ENCODE measurements around the gene RPS6KA4. TPM values are rescaled to one million over a fixed set of nuclear protein-coding genes. Genes with fewer than 3 reads are reported as not detected.
"Not testable (repeated sequence)": the region's sequence is repeated elsewhere in the genome, so short reads cannot be mapped to it uniquely, and the experiment has no call there.

RPS6KA4 gene
- total RNA-seq, 2 donors from 2014 or later: 13.0 to 22.7 TPM

GRCh38 chr11:64415996-64416728 is 57.2 kb downstream of the RPS6KA4 start:
- no peaks in the 10 kb centered on the region for H3K36me3 ChIP-seq (replicated peaks in 1 of 2; ENCODE audit: insufficient read depth in 1 of 2, low read depth in 2 of 2)
- no peak overlapping the region for H3K27ac ChIP-seq
- H3K4me3 ChIP-seq: no peak overlapping the region
- 70 to 83% methylated on average over 8 to 9 of the region's 9 CpGs for WGBS, 2 donors
- H3K9me3 ChIP-seq: no peaks in the 10 kb centered on the region
- ATAC-seq (no peak), DNase-seq (no peak)
- intact Hi-C loops (cut with DNase I): no loop called here
- H3K27me3 ChIP-seq: no peaks in the 10 kb centered on the region
- H3K4me1 ChIP-seq: no peaks in the 10 kb centered on the region
- no peak for TF ChIP-seq CTCF (IDR thresholded peaks at IDR 0.05)
- TF ChIP-seq POLR2A (IDR thresholded peaks at IDR 0.05): no peak

GRCh38 chr11:64418233-64418632 is 59.3 kb downstream of the RPS6KA4 start:
- WGBS, 2 donors: 87 to 90% methylated on average over 7 of the region's 7 CpGs
- H3K27ac ChIP-seq; H3K27me3 ChIP-seq; intact Hi-C loops (cut with DNase I); H3K36me3 ChIP-seq (replicated peaks in 1 of 2; ENCODE audit: insufficient read depth in 1 of 2, low read depth in 2 of 2); H3K4me1 ChIP-seq; ATAC-seq; H3K4me3 ChIP-seq; DNase-seq: not testable (repeated sequence)
- peaks cover 0 to 10% (median 0%) of the 10 kb centered on the region in 3 donors for H3K9me3 ChIP-seq

- H3K9me3 ChIP-seq: peaks cover 0 to 10% (median 0%) of the 10 kb centered on the region in 3 donors
- H3K4me3 ChIP-seq: no peak overlapping the region
- DNase-seq (no peak), ATAC-seq (no peak)
- H3K27me3 ChIP-seq: no peaks in the 10 kb centered on the region
- TF ChIP-seq CTCF (IDR thresholded peaks at IDR 0.05) (no peak), POLR2A (IDR thresholded peaks at IDR 0.05) (no peak)
- H3K36me3 ChIP-seq (replicated peaks in 1 of 2; ENCODE audit: insufficient read depth in 1 of 2, low read depth in 2 of 2): no peaks in the 10 kb centered on the region
- H3K27ac ChIP-seq: no peak overlapping the region
- intact Hi-C loops (cut with DNase I): no loop called here
- WGBS, 2 donors: 81 to 90% methylated on average over 3 to 11 of the region's 11 CpGs
- H3K4me1 ChIP-seq: no peaks in the 10 kb centered on the region
Observed at GRCh38 chr11:64419257-64419790, 60.4 kb downstream of the RPS6KA4 start.

- Histone ChIP-seq H3K9me3 (peaks cover 0 to 10% (median 0%) of the 10 kb centered on the region in 3 donors), H3K27ac (no peak overlapping the region), H3K4me1 (no peaks in the 10 kb centered on the region), H3K36me3 (replicated peaks in 1 of 2; ENCODE audit: insufficient read depth in 1 of 2, low read depth in 2 of 2) (no peaks in the 10 kb centered on the region), H3K4me3 (no peak overlapping the region), H3K27me3 (no peaks in the 10 kb centered on the region)
- intact Hi-C loops (cut with DNase I): no loop called here
- WGBS, 2 donors: 56% methylated on average over 8 of the region's 8 CpGs
- DNase-seq: peak in 1 of 4 donors; percentile 13
- no peak for TF ChIP-seq POLR2A (IDR thresholded peaks at IDR 0.05)
- no peak for TF ChIP-seq CTCF (IDR thresholded peaks at IDR 0.05)
- ATAC-seq: no peak
Observed at GRCh38 chr11:64419818-64420485, 61.0 kb downstream of the RPS6KA4 start.

MicroRNAs within 50 kb of the gene (microRNA counts, 767-probe panel; counts per million panel counts)
- microRNA hsa-miR-1237: 0 to 736 counts per million in 2 donors

Small RNA genes within 50 kb of the gene (microRNA-seq; reads per million reads assigned to microRNA genes)
- gene MIR1237 (ENCODE audit: borderline number of aligned reads in 2 of 2, borderline replicate concordance in 2 of 2) (0.47 to 1.8 reads per million in 2 donors), gene MIR7155 (ENCODE audit: borderline number of aligned reads in 2 of 2, borderline replicate concordance in 2 of 2) (0.45 to 0.47 reads per million in 2 donors)

Small RNA genes within 50 kb of the gene (small RNA-seq; reads per million reads assigned to genes)
- gene MIR1237: not detected
- not detected for gene MIR7155

Other genes starting within 250 kb of the RPS6KA4 start
- 10 to 100 TPM; 24.7 to 65.4 TPM for gene MACROD1, start 193.0 kb upstream of the RPS6KA4 start, total RNA-seq
- 10 to 100 TPM; 35.8 to 63.6 TPM for gene STIP1, start 173.0 kb upstream of the RPS6KA4 start, total RNA-seq
- gene FERMT3, start 152.4 kb upstream of the RPS6KA4 start, total RNA-seq: 1 to 10 TPM; 8.6 to 9.1 TPM
- 10 to 100 TPM; 56.3 to 75.2 TPM for gene TRPT1, start 133.0 kb upstream of the RPS6KA4 start, total RNA-seq
- gene NUDT22, start 132.9 kb upstream of the RPS6KA4 start, total RNA-seq: 10 to 100 TPM; 45.9 to 73.5 TPM
- gene DNAJC4, start 128.6 kb upstream of the RPS6KA4 start, total RNA-seq: 10 to 100 TPM; 23.6 to 56.7 TPM
- 100 to 1,000 TPM in 1 of 2 donors, 10 to 100 TPM in 1; 32.4 to 108 TPM for gene VEGFB, start 124.6 kb upstream of the RPS6KA4 start, total RNA-seq
- 10 to 100 TPM; 42.0 to 92.6 TPM for gene FKBP2, start 118.1 kb upstream of the RPS6KA4 start, total RNA-seq
- gene PPP1R14B, start 112.2 kb upstream of the RPS6KA4 start, total RNA-seq: 100 to 1,000 TPM in 1 of 2 donors, 10 to 100 TPM in 1; 87.7 to 112 TPM
- gene PLCB3, start 107.6 kb upstream of the RPS6KA4 start, total RNA-seq: 10 to 100 TPM; 13.8 to 14.5 TPM
- 10 to 100 TPM; 51.1 to 85.9 TPM for gene BAD, start 74.5 kb upstream of the RPS6KA4 start, total RNA-seq
- 10 to 100 TPM in 1 of 2 donors, 1 to 10 TPM in 1; 4.4 to 19.4 TPM for gene GPR137, start 73.3 kb upstream of the RPS6KA4 start, total RNA-seq
- not detected for gene KCNK4, start 67.9 kb upstream of the RPS6KA4 start, total RNA-seq
- gene CATSPERZ, start 58.8 kb upstream of the RPS6KA4 start, total RNA-seq: 1 to 10 TPM in 1 of 2 donors, not detected in 1; 2.3 TPM
- 10 to 100 TPM; 51.7 to 63.8 TPM for gene ESRRA, start 53.6 kb upstream of the RPS6KA4 start, total RNA-seq
- 100 to 1,000 TPM; 170 to 223 TPM for gene TRMT112, start 41.6 kb upstream of the RPS6KA4 start, total RNA-seq
- 100 to 1,000 TPM; 108 to 224 TPM for gene PRDX5, start 41.0 kb upstream of the RPS6KA4 start, total RNA-seq
- gene CCDC88B, start 19.0 kb upstream of the RPS6KA4 start, total RNA-seq: 10 to 100 TPM in 1 of 2 donors, 1 to 10 TPM in 1; 8.8 to 16.2 TPM
- not detected for gene SLC22A11, start 196.8 kb downstream of the RPS6KA4 start, total RNA-seq
- not detected for gene SLC22A12, start 232.1 kb downstream of the RPS6KA4 start, total RNA-seq

All from body of pancreas (tissue), 4 donors.